Stimulated activated CD4-positive, alpha-beta T cell treated with anti-CD3 and anti-CD28 coated beads, Interleukin-15, amount 100 ng/mL, for 24 hours (primary cell): ENCODE measurements around the gene TSTD2.
"Not testable (repeated sequence)": the region's sequence is repeated elsewhere in the genome, so short reads cannot be mapped to it uniquely, and the experiment has no call there.

Source experiments
- DNase-seq: peaks from one replicate; pipeline ENCODE4 v3.0.0-alpha.2; 2020

TSTD2 gene

DNA sequence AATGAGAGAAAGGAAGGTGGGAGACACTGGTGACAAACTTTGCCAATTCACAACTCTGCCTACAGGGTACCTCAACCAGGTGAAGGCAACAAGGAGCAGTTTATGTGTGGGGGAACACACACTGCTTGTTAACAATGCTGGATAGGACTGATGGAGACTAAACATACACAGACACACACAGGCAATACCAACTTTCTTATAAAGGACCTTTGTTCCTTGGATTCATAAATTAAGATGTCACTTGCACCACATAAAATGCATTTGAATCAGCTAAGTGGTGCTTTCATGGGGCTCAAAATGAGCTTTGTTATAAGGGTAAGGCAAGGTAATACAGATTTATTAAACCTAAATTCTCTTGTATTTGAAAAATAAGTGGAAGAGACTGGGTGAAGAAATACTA lies 4.0 kb downstream of the TSTD2 start:
- no peak for DNase-seq

DNA sequence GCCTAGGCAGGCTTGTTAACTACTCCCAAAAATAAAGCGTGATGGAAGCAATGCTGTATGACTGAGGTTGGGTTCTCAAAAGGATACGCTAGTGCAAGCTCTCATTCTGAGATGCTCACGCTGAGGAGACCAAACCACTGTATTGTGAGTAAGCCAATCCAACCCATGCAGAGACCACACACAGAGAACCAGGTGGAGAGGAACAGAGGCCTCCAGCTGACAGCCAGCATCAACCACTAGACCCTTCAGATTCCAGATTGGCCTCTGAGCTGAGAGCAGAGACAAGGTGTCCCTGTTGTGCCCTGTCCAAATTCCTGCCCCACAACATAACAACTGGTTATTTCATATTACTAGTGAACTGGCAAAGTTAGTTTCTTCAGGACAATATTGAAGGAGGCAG lies 4.5 kb downstream of the TSTD2 start:
- no peak for DNase-seq

DNA sequence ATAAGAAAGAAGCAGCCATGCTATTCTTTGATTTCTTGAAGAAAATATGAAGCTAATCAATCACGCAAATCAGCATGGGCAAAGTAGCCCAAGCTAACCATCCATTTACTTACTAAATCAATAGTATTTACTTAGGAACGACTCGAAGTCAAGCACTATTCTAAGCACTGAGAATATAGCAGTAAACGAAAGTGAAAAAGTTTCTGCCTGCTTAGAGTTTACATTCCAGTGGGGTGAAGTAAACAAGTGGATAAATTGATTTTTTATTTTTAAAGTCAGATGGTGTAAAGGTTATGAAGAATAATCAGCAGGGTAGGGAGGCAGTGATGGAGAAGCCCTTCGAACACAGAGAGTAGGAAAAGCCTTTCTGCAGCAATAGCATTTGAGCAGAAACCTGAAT lies 5.5 kb downstream of the TSTD2 start:
- DNase-seq: no peak

DNA sequence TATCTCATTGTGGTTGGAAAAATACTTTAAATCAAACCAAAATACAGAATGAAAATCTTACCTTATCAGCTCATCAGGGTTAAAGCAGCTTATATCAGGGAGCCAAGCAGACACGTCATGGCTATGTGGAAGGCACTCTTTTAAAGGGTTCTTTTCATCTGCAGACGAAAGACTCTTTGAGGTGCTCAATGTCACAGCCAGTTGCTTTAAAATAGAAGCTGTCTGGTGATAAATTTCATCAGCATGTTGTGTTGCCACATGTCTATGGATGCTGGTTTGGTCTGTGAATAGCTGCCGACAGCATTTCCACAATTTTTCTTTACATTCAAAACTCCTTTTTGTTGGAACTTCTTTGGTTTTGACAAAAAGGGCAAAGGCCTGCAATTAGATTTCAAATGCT lies 7.5 kb downstream of the TSTD2 start:
- no peak for DNase-seq

DNA sequence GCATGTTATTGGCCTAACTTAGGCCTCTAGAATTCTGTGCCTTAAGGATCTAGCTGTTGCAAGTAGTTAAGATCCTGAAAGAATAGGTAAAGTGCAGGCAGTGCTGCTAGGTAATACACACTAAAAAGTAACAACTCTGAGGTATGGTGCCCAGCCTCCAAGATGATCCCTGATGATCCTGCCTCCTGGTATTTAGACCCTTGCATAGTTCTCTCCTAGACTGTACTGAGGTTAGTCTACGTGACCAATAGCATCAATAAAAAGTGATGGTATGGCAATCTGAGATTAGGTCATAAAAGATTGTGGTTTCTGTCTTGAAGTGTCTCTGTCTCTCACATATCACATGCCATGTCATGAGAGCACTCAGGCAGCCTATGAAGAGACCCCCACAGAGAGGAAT lies 9.2 kb downstream of the TSTD2 start:
- DNase-seq: no peak

DNA sequence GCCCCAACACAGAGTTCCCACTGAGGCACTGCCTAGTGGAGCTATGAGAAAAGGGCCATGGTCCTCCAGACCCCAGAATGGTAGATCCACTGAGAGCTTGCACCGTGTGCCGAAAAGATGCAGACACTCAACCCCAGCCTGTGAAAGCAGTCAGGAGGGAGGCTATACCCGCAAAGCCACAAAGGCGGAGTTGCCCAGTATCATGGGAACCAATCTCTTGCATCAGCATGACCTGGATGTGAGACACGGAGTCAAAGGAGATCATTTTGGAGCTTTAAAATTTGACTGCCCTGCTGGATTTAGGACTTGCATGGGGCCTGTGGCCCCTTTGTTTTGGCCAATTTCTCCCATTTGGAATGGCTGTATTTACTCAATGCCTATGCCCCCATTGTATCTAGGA lies 10.7 kb downstream of the TSTD2 start:
- not testable (repeated sequence) for DNase-seq

DNA sequence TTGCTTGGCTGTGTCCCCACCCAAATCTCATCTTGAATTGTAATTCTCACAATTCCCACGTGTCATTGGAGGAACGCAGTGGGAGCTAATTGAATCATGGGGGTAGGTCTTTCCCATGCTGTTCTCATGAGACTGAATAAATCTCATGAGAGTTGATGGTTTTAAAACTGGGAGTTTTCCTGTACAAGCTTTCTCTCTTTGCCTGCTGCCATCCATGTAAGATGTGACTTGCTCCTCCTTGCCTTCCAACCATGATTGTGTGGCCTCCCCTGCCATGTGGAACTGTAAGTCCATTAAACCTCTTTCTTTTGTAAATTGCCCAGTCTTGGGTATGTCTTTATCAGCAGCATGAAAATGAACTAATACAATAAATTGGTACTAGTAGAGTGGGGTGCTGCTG lies 13.1 kb downstream of the TSTD2 start:
- DNase-seq: not testable (repeated sequence)

DNA sequence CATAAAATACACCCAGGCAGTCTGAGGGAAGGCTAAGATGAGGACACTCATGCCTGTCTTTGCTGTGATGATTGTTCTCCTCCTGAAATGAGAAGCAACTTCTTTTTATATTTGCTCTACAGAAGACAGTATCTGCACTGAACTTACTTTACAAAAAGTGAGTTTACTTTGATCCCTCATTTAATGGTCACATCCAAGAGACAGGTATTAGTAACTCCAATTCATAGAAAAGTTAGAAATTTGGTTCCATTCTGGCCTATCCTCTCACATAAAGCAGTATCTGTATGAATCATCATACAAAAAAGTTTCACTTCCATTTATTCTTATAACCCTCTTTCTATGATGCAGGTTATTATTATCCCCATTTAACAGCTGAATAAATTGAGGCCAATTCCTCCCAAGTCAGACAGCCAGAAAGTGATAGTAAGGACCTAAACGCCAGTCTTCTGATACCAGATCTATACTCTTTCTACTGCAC lies 15.2 kb downstream of the TSTD2 start:
- DNase-seq: no peak

DNA sequence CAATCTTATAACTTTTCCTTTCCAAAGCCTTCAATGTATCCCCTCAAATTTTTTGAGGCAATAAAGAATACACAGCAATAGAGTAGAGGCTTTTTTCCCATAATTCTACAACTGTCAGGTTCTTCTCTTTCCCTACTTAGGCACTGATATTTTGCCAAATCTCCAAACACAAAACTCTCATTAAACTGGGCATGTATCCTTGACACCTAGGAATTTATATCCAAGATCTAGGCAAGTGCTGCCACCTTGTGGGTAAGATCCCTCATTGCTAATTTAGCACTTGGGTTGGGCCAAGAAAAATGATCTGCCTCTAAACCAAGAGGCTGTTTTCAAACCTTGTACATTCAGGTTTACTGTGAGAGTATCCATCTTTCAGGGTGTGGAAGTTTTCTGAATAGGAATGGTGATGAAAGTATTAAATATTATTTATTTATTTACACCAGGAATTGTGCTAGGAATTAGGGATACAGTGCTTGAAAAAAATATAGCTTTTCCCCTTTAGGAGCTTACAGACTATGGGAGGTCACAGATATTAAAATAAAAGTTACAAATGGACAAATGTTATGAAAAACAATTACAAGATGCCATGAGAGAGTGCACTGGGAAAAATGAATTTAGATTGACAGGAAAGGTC lies 17.6 kb downstream of the TSTD2 start:
- peak; percentile 67 for DNase-seq

DNA sequence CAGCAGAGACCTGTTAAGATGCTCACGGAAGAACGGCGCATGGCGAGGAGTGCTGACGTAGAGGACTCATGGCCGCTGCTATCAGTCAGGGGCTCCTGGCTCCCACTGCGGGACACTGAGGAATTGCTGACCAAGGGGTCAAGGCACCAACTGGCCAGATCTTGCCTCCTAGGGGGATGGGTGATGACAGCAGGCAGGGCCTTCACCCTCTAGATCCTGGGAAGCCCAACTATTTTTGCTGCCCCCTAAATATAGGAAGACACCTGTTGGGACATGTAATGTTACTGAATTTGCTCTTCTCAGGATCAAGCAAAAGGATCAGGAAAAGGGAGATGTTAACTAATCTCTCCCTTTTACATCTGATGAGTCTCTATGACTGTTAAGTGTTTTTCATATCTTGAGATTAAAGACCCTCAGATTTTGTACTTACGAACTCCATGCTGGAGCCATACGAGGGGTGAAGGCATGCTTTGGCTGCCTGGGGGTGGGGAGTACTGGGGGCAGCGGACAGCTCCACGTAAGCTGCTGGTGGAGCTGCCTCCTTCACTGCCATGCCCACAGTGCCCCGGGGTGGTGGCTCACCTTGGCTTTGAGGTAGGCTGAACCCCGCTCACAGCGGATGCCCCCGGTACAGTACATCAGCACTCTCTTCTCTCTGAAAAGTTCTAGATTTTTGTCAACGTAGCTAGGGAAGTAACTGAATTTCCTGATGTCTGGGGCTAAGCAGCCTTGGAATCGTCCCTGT lies 28.1 kb downstream of the TSTD2 start:
- no peak for DNase-seq

DNA sequence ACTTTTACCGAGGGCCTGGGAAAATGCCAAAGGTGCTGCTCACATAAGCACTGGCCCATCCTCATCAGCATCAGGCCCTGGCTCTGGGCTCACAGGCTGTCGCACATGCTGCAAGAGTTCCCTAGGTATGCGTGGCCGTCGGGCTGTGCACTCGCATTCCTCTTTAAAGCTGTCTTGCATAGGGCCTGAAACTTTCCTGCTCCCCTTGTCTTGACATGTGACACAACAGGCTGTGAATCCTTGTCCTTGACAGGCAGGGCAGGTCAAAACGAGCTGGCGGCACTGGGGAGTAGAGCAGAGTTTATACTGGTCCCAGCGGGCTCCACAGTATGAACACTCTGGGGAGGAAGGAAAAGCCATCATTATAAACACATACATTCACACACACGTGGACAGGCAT lies 30.7 kb downstream of the TSTD2 start:
- no peak for DNase-seq

DNA sequence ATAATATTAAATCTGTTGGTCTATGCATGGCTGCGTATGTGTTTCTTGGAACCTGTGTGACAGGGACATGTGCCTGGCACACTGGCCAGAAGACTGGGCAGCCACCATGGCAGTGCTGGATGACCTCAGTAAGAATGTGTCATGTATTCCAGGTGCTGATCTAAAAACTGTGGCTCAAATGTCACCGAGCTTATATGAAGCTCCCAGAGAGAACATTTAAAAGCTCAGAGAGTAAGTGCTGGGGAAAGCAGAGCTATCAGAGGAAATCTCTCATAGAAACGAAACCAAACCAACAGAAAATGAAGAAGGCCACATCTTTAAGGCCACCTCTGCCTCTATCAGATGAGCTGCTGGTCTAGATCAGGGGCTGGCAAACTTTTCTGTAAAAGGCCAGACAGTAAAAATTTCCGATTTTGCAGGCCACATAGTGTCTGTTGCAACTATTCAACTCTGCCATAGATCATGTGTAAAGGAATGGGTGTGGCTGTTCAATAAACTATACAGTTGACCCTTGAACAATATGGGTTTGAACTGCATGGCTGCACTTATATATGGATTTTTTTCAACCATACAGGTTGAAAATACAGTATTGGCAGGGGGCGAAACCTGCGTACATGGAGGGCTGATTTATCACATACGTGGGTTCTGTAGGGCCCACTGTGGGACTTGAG lies 31.8 kb downstream of the TSTD2 start:
- DNase-seq: no peak

DNA sequence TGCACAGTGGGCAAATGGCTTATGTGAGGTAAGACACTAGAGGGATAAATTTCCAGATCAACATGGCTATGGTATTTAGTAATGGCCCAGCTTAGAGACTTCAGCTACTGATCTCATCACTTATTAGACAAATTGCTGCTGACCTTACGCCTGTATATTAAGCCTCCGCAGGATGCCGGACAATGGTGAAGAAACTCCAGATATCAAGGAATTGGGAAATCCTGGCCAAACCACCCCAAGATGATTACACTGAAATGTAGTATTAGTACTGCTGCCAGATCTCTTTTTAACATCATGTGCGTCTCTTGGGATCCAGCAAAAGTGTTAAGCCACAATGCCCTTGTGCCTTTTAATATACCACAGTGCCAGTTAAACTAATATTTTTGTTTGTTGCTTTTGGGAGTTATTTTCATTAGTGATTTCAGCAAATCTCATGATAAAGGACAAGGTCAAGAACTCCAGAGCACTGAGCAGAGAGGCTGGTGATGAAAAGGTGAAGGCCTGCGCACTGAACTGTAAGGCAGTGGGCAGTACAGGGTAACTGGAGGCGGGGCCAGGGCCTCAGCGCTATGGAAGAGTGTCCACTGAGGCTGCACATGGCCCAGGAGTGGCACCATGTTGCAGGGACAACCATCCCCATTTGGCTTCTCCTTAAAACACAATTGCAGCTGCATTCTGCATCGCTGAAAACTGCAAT lies 32.5 kb downstream of the TSTD2 start:
- DNase-seq: no peak

DNA sequence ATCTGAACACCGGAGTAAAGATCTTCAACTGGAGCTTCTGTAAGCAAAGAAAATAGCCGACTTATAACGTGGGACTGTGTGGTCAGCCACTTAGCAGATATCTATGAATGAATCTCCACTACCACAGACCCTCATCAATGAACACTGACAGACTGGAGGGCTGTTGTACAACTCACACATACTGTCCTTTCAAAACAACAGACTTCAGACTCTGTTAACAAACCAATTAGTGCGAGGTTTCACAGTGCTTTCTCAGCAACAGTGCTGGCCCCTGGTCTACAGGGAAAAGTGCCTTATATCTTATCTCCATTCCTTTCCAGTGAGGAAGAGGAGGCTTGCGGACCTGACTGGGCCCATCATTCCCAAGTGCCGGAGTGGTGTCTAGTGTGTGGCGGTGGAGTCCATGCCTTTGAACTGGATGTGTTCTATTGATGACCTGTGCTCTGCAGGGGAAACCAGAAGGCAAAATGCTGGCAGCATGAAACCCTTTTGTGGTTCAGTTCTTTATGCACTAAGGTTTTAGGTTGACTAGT lies 33.8 kb downstream of the TSTD2 start:
- no peak for DNase-seq

DNA sequence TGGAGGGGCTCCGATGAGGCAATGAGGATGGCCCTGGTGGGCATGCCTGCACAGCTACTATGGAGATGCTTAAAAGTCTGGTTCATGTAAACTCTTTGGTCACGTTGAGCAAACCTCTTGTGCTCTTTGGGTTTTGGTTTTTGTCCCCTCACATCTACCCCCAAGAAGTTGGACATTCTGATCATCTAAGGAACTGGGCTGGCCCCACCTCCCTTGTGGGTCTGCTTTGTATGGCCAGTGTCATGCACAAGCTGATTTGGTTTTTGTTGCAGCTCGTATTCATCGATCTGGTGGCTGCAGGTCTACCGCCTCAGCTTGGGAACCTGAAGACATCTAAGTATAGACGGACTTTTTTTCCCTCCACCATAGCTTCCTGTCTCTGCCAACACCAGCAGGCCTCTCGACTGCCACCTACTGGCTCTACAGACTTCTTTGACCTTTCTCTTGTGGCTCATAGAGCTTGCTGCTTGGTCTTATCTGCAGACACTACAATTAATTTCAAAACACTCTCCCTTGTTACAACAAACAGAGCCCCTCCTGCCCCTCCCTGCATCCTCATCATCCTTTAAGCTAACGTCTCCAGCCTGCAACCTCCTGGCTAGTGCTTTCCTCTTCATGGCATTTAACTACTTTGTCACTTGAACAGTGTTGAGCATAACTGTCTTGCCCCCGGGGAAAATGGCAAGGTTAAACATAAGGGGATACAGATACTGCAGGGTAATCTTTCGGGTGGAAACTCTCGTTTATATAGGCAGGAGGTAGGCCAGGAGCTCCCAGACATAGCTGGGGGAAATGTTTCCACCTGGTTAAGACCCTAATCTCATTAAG lies 34.5 kb downstream of the TSTD2 start:
- DNase-seq: peak; percentile 81

DNA sequence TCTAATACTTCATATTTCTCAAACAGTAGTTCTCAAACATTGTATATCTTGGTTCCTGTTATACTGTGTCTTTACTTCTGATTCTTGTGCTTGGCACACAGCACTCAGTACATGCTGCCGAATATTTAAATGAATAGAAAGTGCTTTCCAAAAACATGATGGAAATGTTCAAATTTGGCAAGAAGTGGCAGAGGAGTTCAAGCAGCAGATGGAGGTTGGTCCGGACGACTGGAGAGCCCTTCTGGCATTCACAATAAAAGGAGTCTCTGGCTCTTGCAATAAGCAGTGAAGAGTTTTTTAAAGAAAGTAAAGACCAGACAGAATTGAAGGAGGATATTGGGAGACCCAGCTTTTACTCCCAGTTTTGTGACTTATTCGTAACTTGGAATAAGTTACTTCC lies 36.3 kb downstream of the TSTD2 start:
- DNase-seq: no peak

DNA sequence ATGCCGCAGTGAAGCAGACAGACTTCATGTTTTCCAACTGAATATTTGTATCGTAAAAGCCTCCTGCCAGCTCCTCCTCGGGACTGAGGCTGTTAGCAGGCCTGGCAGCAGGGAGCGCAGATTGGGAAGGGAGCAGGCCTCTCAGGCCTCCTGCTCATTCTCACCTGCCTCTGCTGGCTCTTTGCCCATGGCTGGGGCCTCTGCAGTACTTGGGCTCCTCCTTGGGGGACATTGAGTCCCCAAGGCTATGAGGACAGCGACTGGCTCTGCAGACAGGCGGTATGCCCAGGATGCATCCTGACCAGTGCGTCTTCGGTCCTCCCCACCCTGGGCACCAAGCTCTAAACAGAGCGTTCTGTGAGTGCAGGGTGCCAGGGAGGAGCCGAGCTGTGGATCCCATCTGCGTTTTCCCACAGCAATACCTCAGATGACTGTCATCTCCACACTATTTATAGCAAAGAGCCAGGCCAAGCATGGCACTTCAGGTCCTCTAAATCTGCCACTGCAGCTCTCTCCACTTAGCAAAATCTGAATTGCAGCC lies 38.7 kb downstream of the TSTD2 start:
- no peak for DNase-seq

DNA sequence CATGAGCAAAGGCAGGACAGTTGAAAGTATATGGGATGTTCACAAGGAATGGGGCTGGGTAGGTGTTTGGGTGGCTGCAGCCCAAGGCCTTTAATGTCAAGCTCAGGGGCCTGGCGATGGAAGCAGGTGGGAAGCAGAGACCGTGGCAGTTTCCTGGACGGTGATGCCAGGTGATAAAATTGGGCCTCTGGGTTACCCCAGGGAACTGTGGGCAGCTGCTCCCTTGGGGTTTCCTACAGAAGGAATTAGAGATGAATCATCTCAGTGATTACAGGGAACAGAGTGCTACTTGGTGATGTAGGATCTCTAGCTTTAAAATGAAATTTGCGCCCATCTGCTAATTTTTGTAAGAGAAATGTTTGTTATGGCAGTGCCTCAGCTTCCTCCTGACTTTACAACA lies 39.2 kb downstream of the TSTD2 start:
- no peak for DNase-seq

DNA sequence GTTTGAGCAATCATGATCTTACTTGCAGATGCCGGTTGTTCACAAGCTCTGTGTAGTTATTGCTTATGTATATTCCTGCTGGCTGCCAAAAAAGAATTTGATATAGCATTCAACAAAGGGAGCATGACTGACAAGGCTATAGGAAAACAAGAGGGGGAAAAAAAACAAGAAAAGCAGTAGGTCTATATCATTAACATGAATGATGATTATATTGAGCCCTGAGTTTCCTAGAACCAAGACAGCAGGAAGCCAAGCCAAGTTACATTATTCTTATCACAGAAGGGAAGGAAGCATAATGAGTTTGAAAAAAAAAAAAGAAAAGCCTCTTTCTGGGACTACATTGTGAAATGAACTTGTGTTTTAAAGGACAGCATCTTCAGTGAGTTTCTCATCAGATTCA lies 41.0 kb downstream of the TSTD2 start:
- no peak for DNase-seq

DNA sequence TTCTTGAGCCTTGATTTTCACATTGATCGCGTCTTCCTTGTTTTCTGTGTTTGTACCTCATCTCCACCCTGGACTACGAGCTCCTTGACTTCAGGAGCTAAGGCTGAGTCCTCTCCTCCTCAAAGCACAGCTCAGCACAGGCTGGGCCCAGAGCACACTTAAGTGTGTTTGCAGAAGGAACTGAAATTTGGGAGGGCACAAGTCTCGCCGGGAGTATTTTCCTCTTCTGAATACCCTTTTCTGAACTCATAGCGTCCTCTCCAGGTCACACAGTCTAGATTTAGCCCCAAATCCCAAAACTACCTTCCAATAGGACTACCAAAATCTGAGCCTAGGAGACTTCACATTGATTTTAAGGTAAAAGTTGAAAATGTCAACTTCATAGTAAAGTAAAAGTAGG lies 41.6 kb downstream of the TSTD2 start:
- no peak for DNase-seq

DNA sequence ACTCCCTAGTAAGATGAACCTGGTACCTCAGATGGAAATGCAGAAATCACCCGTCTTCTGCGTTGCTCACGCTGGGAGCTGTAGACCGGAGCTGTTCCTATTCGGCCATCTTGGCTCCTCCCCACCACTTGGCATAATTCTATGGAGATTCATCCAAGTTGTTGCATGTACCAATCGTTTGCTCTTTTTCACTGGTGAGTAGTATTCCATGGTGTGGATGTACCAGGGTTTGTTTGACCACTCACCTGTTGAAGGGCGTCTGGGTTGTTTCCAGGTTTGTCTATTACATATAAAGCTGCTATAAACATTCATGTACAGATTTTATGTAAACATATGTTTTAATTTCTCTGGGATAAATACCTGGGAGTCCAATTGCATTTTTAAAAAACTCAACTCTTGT lies 46.3 kb downstream of the TSTD2 start:
- not testable (repeated sequence) for DNase-seq

DNA sequence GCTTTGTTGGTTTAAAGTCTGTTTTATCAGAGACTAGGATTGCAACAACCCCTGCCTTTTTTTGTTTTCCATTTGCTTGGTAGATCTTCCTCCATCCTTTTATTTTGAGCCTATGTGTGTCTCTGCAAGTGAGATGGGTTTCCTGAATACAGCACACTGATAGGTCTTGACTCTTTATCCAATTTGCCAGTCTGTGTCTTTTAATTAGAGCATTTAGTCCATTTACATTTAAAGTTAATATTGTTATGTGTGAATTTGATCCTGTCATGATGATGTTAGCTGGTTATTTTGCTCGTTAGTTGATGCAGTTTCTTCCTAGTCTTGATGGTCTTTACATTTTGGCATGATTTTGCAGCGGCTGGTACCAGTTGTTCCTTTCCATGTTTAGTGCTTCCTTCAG lies 48.4 kb downstream of the TSTD2 start:
- DNase-seq: not testable (repeated sequence)
